KBM-7 (cell line): ENCODE results near the gene TOX3.

Experiments
- DNase-seq: peaks from one replicate; pipeline ENCODE4 v3.0.0-alpha.2; 2015
- in situ Hi-C: fragments of 300-500 bp; cut with MboI; formaldehyde crosslinking; loops from 2 replicates; pipeline ENCODE4 v1.14.3; 2020; ENCODE audit warnings: low sequenced_read_pairs, low pct_unique_long_range_greater_than_20kb, mixed read lengths

The TOX3 gene

GRCh38 chr16:52568495-52568894 is 21.6 kb upstream of the TOX3 start:
- no peak for DNase-seq
- in situ Hi-C loops, result no loop called here

DNA sequence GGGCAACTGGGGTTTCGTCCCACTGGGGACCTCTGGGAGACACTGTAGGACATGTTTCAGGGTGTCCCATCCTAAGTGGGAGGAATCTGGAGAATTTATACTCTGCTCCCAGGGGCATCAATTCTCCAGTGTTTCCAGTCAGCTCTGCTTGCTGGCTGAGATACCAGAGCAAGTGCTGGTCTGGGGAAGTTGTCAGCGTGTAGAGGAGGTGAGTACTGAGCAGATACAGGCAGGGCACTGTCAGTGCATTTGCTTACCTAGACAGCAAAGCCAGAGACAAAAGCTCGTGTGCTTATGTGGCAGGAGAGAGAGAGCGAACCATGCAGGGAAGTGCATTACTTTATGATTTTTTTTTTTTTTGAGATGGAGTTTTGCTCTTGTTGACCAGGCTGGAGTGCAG is 20.2 kb upstream of the TOX3 start:
- in situ Hi-C loops, result no loop called here
- no peak for DNase-seq

- no peak for DNase-seq
- in situ Hi-C loops, result no loop called here
Measured at GRCh38 chr16:52563767-52564611, 17.0 kb upstream of the TOX3 start.

DNA sequence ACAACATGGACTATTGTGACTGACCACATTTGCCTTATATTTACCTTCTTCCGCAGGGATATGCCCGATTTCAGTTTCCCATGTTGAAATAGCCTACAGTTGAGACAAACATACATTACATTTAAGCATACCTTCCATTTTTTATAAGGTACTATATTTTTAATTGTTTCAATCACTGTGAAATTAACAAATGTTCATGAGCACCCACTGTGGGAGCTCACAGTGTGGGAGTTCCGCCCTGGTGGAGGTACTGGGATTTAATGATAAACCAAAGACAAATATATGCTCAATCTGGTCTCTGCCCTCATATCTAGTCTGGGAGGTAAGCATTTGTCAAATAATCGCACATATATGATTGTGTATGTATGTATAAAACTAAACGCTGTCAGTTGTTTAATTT is 15.8 kb upstream of the TOX3 start:
- DNase-seq, result no peak
- in situ Hi-C loops, result no loop called here

- in situ Hi-C loops, result no loop called here
- no peak for DNase-seq
Measured at GRCh38 chr16:52561910-52562741, 15.2 kb upstream of the TOX3 start.

GRCh38 chr16:52558448-52558847 is 11.5 kb upstream of the TOX3 start:
- in situ Hi-C loops, result no loop called here

GRCh38 chr16:52557236-52557635 is 10.3 kb upstream of the TOX3 start:
- in situ Hi-C loops, result no loop called here
- no peak for DNase-seq

More at GRCh38 chr16:52558448-52558847, 11.5 kb upstream of the TOX3 start:
- DNase-seq, result no peak

- DNase-seq, result no peak
- in situ Hi-C loops, result no loop called here
Measured at GRCh38 chr16:52556083-52556482, 9.1 kb upstream of the TOX3 start.

DNA sequence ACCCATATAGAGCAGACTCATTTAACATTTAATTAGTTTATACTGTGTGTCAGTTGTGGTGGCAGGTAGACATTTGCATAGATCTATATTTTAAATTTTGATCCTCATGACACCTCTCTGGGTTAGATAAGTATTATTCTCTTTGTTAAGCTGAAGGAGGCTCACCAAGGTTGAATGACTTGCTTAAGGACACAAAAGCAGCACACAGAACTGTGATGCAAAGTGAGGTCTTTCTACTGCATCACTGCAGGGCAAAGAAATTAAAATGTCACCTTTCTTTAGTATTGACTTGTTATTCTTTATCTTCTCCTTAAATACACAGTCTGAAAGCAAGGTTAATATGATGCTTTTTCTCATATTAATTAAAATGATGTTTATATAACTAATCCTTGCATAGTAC is 8.6 kb upstream of the TOX3 start:
- in situ Hi-C loops, result no loop called here
- DNase-seq, result no peak

DNA sequence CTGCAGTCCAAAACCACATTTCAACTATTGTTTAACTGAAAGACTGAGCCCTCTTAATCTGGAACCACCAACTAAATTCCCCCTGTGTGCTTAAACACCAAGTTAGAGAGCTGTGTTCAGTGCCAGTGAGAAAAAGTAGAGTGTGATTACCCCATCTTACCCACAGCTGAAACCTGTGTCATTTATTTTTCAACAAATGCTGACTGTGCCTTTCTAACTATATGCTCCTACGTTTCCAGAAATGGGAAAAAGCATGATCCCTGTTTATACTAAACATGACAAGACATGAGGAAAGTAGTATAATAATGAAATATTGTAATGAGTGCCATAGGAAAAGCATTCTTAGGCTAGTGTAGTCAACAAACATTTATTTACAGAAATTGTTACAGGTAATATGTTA is 7.4 kb upstream of the TOX3 start:
- in situ Hi-C loops, result no loop called here
- no peak for DNase-seq

DNA sequence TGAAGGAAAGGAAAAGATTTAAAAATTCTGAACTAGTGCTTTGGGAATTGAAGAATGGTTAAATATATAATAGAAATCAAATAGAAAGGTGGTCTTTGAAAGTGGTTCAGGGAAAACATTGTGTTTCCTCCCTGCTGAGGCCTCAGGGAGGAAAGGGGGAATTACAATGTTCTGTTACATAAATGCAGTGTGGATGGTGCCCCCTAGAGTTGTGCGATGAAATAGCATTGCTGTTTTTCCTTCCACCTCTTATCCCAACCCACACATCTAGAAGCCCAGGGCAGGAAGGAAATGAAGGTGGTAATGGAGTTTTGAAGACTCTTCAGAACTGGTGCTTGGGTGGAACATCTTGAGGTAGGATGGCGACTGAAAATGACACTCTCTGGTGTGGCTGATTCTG is 6.4 kb upstream of the TOX3 start:
- in situ Hi-C loops, result no loop called here
- no peak for DNase-seq

GRCh38 chr16:52552643-52553042 is 5.7 kb upstream of the TOX3 start:
- no peak for DNase-seq
- in situ Hi-C loops, result no loop called here

DNA sequence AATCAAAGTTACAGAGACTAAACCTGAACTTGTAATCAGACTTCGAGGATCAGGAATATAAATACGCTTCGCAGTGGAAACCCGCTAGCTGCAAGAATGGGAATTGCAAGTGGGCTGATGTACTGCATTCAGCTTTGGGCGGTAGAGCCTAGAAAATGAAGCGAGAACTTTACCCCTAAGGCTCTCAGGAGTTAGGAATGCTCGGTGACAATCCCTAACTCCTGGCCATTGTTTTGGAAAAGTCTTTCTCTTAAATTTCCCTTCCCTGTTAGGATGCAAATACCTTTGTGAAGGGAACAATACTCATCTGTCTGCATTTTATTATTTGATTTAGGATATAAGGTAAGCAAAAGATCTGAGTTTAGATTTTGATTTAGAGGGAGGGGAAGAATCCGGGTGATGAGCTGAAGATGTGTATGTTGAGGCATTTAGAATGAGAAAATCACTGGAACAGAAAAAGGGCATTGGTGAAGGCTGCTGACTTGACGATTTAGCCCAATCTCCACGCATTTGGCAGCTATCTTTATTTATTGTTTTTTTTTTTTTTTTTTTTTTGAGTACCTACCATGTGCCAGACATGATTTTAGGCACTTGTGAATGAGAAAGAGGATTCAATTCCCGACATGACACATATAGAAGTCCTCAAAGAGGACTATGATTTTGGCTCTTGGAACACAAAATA is 2.2 kb upstream of the TOX3 start:
- in situ Hi-C loops, result no loop called here
- DNase-seq, result no peak

DNA sequence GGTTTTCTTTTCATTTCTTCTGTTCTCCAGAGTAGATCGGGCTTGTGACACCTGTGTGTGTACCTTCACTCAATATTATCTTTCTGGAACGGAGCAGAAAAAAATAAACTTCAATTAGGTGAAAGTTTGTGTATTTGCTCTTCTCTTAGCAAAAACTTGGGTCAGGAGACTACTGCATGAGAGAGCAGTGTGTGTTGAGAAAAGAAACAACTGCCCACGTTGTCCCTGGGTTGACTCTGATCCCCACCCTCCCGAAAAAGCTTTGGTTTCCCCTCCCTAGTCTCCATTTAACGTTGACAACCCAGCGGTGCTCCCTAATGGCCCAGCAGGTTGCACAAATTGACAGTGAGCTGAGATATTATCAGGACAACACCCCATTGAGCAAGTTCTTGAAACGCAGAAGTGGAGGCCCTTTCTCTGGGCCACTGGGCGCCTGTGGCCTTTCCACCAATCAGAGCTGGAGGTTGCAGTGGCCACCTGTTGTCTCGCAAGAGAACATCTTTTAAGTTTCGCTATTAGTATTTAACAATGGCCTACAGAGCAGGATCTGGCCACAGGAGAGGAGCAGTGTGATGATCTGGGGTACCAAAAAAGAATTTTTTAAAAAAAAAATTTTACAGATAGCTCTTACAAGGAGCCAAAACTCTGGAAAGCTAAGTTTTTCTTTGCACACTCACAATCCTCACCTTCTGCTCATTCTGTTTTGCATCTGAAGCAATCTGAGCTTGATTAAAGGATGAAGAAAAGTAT is 1.5 kb upstream of the TOX3 start:
- DNase-seq, result no peak
- in situ Hi-C loops, result no loop called here

DNA sequence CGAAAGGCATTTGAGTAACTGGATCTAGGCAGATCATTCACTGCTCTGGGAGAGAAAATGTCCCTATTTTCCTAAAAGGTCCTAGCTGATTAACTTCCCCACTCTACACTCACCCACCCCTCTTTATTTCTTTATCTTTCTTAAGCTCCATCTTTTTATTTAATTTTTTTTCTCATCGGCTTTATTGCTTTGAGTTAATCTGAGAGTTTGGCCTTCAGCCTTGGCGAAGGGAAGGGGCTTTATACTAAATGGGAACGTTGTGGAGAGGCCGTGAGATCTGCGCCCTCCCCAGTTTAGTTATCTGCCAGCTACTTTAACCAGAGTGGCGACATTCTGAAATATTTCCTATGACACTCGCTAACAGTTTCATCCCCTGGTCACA is 882 bp upstream of the TOX3 start:
- DNase-seq, result no peak
- in situ Hi-C loops, result no loop called here

DNA sequence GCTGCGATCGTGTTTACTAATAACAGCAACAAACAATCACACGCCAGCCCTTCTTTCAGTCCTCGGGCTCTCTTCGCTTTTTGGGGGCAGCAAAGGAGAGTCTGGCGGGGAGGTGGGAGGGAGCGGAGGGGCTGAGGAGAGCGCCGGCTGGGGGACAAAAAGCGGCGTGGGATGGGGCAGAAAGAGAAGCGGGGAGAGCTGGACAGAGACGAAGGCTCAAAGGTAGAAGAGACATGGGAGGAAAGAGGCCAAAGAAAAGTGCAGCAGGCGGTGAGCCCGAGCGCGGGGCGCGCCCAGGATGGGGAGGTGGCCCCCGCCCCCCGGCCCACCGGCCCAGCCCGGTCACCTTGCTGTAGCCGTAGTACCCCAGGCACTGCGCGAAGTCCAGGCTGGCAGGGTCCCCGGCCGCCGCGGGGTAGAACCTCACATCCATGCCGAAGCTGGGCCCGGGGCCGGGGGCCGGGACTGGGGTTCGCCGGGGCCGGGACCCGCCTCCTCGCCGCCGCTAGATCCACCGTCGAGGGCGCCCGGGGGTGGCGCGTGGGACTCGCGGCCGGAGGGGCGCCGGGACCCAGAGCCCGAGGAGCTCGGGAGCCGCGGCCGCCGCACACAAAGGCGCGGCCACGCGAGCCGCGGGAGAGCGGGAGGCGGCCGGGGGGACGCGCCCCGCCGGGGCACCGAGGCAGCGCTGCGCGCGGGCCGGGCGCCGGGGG is 496 bp downstream of the TOX3 start:
- no peak for DNase-seq
- in situ Hi-C loops, result no loop called here

DNA sequence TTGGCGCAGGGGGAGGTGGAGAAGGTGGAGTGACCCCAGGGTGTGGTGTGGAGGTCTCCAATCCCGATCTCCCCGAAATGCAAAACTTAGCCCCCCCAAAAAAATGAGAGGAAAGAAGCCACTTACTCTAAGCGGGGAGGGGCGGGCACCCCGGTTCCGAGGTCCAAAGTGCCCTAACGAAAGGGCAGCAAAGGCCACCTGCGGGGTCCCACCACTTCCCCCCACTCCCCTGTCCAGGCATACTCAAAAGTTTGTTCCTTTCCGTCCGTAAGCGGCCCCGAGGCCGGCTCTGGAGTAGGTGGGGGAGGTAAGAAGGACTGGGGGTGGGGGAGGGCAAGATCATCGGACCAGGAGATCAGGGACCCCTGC is 1.1 kb downstream of the TOX3 start:
- in situ Hi-C loops, result no loop called here
- DNase-seq, result no peak

- no peak for DNase-seq
- in situ Hi-C loops, result no loop called here
Measured at GRCh38 chr16:52545222-52545897, 1.6 kb downstream of the TOX3 start.
